Measurements from ENCODE around the gene ARID1A.

DNA sequence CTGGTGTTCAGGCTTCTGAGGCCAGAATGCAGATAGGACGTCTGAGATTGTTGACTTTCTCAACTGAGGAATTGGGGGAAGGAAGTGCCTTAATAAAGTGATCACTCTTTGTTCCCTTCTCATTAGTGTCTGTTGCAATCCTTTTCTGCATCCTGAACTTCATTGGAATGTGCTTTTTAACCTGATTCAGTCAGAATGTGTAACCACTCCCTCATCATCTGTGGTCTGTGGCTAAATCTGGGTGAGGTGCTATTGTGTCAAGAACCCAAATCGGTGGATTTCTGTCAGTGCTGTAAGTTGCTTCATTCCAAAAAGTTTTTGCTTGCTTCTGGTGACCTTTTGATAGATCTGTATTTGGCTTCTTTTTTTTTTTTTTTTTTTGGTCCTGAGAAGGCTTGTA, 38.2 kb downstream of the ARID1A start:
- no peak for TF ChIP-seq EP300 (IDR thresholded peaks at IDR 0.05)
- TF ChIP-seq POLR2A (IDR thresholded peaks at IDR 0.05): no peak
- no peak for TF ChIP-seq CTCF (IDR thresholded peaks at IDR 0.05)
- no peak for TF ChIP-seq POLR2AphosphoS5 (IDR thresholded peaks at IDR 0.05)

All from stomach (tissue), 4 donors.